HG03095 (cell line): ENCODE data around the gene NOP53.
"Not testable (repeated sequence)": the region's sequence is repeated elsewhere in the genome, so short reads cannot be mapped to it uniquely, and the experiment has no call there.

Experiments
- ATAC-seq: cut with Tn5 transposase; IDR thresholded peaks from one replicate; pipeline ENCODE4 v1.9.1; 2021; ENCODE audit warnings: moderate library complexity; ENCODE audit not compliant: unreplicated experiment

The NOP53 gene

GRCh38 chr19:47716270-47716937 lies 28.9 kb upstream of the NOP53 start:
- ATAC-seq, result no peak

- not testable (repeated sequence) for ATAC-seq
Measured at GRCh38 chr19:47718415-47719046, 26.8 kb upstream of the NOP53 start.

GRCh38 chr19:47719047-47719859 lies 26.1 kb upstream of the NOP53 start:
- ATAC-seq, result no peak

GRCh38 chr19:47720669-47721422 lies 24.5 kb upstream of the NOP53 start:
- ATAC-seq, result no peak

GRCh38 chr19:47723581-47723940 lies 21.8 kb upstream of the NOP53 start:
- ATAC-seq, result no peak

- no peak for ATAC-seq
Measured at GRCh38 chr19:47725759-47726401, 19.5 kb upstream of the NOP53 start.

GRCh38 chr19:47726467-47726866 lies 18.9 kb upstream of the NOP53 start:
- ATAC-seq, result no peak

- not testable (repeated sequence) for ATAC-seq
Measured at GRCh38 chr19:47728295-47728694, 17.1 kb upstream of the NOP53 start.

- ATAC-seq, result no peak
Measured at GRCh38 chr19:47729468-47729798, 15.9 kb upstream of the NOP53 start.

- ATAC-seq, result no peak
Measured at GRCh38 chr19:47729799-47730520, 15.4 kb upstream of the NOP53 start.

- ATAC-seq, result no peak
Measured at GRCh38 chr19:47730521-47730889, 14.8 kb upstream of the NOP53 start.

- ATAC-seq, result no peak
Measured at GRCh38 chr19:47730910-47731309, 14.4 kb upstream of the NOP53 start.

- no peak for ATAC-seq
Measured at GRCh38 chr19:47735131-47735530, 10.2 kb upstream of the NOP53 start.

GRCh38 chr19:47740866-47741519 lies 4.4 kb upstream of the NOP53 start:
- no peak for ATAC-seq

- ATAC-seq, result no peak
Measured at GRCh38 chr19:47741544-47742140, 3.7 kb upstream of the NOP53 start.

- no peak for ATAC-seq
Measured at GRCh38 chr19:47742634-47743033, 2.7 kb upstream of the NOP53 start.

- not testable (repeated sequence) for ATAC-seq
Measured at GRCh38 chr19:47746129-47746528, 783 bp downstream of the NOP53 start.

GRCh38 chr19:47749326-47749725 lies 4.0 kb downstream of the NOP53 start:
- ATAC-seq, result no peak

- no peak for ATAC-seq
Measured at GRCh38 chr19:47750752-47751151, 5.4 kb downstream of the NOP53 start.
